Tongue (tissue), 2 donors: Measurements from ENCODE around the gene SPATA20. TPM values are rescaled to one million over a fixed set of nuclear protein-coding genes. Genes with fewer than 3 reads are reported as not detected.

Experiments used
- DNase-seq: peaks from one replicate; pipeline ENCODE4 v3.0.0-alpha.2; 2015
- total RNA-seq: library from RNA; depleted of rRNA; stranded (reverse); fragments of >200 nt; gene quantifications from one replicate; pipeline ENCODE4 v1.2.3, GENCODE V29; 2014

Gene SPATA20
- total RNA-seq, 1 donor from 2014 or later = 40.3 TPM

- DNase-seq = no peak
These were observed 32.4 kb downstream of the SPATA20 start for GRCh38 chr17:50579399-50579798.

DNA sequence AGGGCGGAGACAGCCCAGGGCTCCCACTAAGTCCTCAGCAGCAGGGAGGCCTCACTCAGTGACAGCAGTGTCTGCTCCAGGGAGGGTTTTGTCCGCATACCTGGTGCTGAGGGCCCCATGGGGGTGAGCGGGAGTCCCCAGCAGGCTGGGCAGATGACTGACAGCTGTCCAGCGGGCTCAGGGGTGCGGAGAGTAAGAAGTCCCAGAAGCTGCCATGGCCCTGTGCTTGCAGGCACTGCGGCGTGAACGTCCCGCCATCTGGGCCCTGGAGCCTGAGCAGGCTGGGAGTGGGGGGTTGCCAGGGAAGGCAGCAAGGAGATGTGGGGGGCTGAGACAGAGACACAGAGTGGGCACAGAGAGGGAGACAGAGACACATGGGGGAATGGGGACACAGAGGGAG is 33.7 kb downstream of the SPATA20 start:
- DNase-seq = no peak

DNA sequence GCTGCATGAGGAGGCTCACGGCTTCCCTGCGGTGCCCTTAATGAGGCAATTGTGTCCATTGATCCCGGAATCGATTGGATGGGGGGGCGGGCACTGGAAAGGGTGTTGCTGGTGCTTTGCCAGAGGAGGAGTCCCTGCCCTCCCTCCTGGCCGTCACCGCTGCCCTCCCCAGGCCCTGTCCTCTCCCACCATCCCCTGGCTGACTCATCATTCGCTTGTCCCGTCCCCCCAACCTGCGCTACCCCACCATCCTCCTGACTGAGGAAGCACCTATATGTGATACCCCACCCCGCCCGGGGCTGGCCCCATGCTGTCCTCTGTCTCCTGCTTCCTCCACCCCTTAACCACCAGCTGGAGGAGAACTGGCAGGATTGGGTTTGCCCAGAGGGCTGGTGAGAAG is 34.3 kb downstream of the SPATA20 start:
- no peak for DNase-seq

DNA sequence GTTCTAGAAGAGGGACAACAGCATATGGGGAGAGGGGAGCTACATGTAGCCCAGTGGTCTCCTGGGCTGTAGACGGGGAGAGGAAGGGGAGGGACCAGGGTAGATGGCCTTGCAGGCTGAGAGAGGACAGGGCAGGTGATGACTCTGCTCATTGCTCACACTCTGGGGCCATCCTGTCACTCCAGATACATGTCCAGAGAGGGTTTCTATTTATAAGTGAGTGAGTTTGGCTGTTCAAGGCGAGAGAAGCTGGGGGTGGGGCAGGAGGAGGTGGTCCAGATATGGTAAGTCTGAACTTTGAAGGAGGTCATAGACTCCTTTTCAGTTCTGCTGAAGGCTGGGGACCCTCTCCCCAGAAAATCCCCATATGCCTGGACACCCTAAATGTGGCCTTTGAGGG is 35.8 kb downstream of the SPATA20 start:
- no peak for DNase-seq

DNA sequence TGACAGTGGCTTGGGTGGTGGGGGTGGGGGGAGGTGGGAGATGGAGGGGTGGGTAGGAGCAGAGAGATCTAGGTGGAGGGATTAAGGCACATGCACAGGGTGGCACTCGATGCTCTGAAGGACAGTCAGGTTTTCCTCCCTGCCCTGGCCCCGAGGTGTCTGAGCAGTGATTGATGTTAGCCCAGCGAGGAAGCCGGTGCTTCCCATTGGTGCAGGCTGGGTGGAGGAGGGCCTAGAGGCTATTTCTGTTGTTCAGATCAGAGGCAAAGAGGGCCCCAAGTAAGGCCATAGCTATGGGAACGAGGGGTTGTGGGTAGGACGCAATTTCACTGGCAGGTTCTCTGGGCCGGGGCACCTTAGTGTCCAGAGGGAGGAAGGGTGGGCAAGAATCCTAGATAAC is 36.7 kb downstream of the SPATA20 start:
- no peak for DNase-seq

- DNase-seq = no peak
These were observed 37.1 kb downstream of the SPATA20 start for GRCh38 chr17:50584116-50584515.

DNA sequence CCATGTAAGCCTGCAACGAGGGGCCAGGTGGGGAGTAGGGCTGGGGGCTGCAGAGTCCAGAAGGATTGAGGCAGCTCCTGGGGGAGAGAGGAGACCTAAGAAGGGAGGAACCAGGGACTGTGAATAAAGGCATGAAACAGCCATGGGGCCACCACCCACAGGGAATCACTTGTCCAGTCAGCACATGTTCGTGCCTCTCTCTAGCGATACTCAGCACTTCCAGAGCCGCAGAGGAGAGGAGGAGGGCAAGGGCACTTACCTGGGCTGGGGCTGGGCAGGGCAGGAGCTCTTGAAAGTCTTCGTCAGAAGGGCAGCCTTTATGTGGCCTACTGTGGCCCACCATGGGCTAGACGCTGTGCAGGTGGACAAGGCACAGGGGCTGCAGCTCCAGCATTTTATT is 37.8 kb downstream of the SPATA20 start:
- DNase-seq = no peak

DNA sequence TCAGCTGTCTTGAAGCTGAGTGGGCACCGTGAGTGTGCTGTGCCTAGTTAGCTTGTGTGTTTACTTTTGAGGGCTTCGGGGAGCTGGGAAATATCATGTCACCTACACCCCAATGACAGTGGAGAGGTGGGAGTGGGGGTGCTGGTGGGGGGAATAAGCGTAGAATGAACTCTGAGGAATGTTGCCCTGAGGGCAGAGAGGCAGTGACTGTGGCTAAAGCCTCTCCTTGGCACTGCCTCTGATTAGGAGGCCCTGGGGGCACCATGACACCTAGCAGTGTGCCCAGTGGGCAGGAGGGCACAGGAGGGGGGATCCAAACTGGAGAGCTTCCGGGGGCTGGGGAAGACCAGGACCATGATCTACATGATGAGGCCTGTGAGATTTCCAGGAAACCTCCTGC is 38.4 kb downstream of the SPATA20 start:
- DNase-seq = no peak

- DNase-seq = no peak
These were observed 38.9 kb downstream of the SPATA20 start for GRCh38 chr17:50585891-50586290.

GRCh38 chr17:50586421-50587247 is 39.7 kb downstream of the SPATA20 start:
- no peak for DNase-seq

DNA sequence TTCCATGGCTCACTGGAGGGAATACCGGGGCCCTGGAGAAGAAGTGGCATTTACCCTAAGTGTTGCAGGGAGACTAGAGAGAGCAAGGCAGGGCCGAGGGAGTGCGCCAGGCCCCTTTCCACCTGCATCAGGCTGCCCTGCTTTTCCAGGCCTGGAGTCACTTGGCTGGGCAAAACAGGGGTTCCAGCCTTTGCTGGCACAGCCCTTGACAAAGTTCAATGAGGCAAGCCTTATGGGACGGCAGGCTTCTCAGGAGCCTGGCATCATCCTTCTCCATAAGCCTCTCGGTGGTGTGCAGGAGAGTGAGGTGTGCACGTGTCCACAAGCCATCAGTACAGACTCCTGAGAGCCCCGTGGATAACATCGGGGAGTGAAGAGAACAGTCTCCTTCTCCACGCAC is 40.6 kb downstream of the SPATA20 start:
- no peak for DNase-seq

- DNase-seq = peak; percentile 64
These were observed 41.5 kb downstream of the SPATA20 start for GRCh38 chr17:50588391-50589049.

- peak; percentile 58 for DNase-seq
These were observed 42.2 kb downstream of the SPATA20 start for GRCh38 chr17:50589095-50589705.

DNA sequence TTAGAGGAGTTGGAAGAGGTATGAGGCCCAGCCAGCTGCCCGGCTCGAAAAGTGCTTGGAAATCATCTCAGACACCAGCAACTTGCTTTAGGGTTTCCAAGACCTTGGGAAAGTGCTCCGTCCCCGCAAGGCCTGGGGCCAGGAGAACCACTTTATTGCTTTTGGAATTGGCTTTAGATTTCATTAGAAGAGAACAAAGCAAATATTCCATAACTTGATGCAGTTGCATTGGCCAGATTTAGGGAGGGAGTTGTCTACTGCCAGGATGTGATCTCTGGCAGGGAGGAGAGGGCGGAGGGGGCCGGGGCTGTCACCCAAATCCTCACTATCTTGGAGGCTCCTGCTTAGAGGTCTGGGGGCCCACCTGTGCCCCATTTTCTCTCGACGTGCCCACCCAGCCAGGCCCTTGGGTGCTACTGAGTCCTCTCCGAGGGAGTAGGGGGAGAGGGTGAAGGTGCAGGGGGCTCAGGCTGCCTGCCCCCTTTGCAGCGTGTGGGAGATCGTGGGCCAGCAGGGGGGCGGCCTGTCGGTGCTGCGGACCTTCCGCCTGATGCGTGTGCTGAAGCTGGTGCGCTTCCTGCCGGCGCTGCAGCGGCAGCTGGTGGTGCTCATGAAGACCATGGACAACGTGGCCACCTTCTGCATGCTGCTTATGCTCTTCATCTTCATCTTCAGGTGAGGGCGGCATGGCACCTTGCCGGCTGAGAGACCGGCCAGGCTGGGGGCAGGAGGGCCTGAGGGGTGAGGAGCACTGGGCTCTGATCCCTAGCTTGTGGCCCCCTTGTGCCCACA is 44.2 kb downstream of the SPATA20 start:
- DNase-seq = no peak

DNA sequence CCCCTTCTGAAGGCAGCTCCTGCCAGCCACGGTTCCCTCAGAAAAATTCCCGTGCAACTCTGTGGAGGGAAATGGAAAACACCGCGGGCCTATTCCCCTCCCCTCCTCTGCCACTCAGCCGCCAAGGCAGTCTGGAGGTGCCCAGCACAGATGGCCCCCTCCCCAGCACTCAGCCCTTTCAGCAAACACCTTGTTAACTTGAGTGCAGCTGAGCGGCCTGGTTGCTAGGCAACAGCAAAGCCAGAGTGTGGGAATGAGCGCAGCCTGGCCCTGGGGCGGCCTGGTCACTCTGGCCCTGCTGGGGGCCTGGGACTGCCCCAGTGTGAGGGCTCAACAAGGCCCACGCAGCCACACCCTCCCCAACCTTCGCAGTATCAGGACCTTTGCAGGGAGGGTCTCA is 46.3 kb downstream of the SPATA20 start:
- peak; percentile 49 for DNase-seq

GRCh38 chr17:50594128-50594823 is 47.3 kb downstream of the SPATA20 start:
- DNase-seq = no peak

GRCh38 chr17:50594892-50595291 is 47.9 kb downstream of the SPATA20 start:
- no peak for DNase-seq

DNA sequence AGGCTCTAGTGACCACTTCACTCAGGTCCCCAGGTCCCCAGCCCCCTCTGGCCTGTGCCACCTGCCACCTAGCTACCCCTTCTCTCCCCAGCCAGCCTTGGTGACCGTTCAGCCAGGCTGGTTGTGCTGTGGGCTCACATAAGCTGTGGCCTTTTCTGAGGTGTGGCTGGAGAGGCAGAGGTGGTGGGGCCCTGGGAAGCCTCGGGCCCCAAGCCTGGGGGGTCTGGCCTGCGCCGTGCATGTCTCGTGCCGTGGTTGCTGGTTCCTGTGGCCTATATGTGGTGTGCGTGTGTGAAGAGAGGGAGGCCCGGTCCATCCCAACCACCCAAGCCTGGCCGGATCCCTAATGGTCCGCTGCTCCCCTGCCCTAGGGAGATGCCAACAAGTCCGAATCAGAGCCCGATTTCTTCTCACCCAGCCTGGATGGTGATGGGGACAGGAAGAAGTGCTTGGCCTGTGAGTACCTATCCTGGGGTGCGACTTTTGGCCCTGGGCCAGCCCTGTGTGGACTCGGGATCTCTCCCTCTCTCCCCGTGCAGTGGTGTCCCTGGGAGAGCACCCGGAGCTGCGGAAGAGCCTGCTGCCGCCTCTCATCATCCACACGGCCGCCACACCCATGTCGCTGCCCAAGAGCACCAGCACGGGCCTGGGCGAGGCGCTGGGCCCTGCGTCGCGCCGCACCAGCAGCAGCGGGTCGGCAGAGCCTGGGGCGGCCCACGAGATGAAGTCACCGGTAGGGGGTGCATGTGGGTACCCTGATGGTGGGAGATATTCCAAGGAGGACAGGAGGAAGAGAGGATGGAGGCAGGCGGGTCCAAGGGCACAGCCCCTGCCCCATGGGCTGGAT is 49.4 kb downstream of the SPATA20 start:
- DNase-seq = no peak

- no peak for DNase-seq
These were observed 51.5 kb downstream of the SPATA20 start for GRCh38 chr17:50598487-50598886.

DNA sequence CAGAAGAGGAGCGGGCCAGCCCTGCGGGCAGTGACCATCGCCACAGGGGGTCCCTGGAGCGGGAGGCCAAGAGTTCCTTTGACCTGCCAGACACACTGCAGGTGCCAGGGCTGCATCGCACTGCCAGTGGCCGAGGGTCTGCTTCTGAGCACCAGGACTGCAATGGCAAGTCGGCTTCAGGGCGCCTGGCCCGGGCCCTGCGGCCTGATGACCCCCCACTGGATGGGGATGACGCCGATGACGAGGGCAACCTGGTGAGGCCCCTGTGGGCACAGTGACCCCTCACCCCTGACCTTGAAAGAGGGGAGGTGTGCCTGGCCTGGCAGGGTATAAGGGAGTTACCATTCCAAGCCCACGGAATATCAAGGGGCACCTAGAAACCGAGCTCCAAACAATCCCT is 52.6 kb downstream of the SPATA20 start:
- no peak for DNase-seq

DNA sequence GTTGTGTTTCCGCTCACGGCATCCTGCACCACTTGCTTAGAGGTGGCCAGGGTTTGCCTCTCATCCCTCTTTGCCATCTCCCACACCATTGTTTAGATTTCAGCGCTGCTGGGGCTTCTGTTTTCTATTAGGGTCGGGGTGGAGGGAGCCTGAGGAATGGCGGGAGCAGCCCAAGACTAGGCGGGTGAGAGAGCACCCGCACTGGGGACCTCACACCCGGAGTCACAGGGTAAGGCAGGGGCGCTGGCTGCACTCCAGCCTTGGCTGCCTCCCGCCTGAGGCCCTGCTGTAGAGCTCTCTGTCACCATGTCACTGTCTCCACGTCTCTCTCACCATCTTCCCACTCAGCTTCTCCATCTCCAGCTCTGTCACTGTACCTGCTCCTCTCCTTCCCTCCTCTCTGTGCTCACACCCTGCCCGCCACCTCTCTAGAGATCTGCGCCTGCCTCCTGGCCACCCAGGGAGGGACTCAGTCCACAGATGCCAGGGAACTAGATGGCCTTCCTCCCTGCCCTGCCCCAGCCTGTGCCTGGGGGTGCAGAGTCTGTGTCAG is 54.9 kb downstream of the SPATA20 start:
- DNase-seq = no peak
